Astrocyte (in vitro differentiated cells and primary cell): ENCODE results near the gene EML3.

Experiments
- CTCF ChIP-seq: IDR thresholded peaks from 2 replicates; pipeline ENCODE4 v1.5.1; 2011; ENCODE audit warnings: low read depth, mild to moderate bottlenecking, inconsistent platforms, low read length, moderate library complexity; ENCODE audit not compliant: insufficient read depth
- EZH2 ChIP-seq: IDR thresholded peaks from 2 replicates; pipeline ENCODE4 v1.6.1; 2012; ENCODE audit warnings: mild to moderate bottlenecking, low read length, inconsistent platforms; ENCODE audit not compliant: insufficient read depth

- TF ChIP-seq CTCF (no peak), EZH2 (no peak)
These were observed 10.0 kb upstream of the EML3 start for GRCh38 chr11:62622476-62623089.
